ENCODE results near the gene ALG9.

DNA sequence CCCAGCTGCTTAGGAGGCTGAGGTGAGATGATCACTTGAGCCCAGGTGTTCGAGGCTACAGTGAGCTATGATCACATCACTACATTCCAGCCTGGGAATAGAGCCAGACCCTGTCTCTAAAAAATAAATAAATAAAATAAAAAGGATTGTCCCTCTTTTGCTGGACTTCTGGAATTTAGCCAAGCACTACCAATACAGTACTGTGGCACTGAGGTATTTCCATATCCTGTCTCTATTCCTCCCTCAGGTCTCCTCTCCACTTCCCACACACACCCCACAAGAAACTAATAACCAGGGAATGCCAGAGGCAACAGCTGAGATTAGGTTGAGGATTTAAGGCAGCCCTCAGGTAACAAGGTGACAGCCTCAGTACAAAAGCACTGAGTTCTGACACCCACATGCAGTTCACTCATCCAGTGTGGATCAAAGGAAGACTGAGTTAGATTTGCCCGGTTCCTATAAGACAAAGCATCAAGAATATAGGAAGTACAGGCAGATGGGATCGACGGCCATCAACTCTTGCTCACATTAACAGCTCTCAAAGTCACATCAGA, 100.7 kb downstream of the ALG9 start:
- TF ChIP-seq POLR2A (IDR thresholded peaks at IDR 0.05; ENCODE audit: extremely low read depth, insufficient read length): no peak
- TF ChIP-seq, protein P1, sequence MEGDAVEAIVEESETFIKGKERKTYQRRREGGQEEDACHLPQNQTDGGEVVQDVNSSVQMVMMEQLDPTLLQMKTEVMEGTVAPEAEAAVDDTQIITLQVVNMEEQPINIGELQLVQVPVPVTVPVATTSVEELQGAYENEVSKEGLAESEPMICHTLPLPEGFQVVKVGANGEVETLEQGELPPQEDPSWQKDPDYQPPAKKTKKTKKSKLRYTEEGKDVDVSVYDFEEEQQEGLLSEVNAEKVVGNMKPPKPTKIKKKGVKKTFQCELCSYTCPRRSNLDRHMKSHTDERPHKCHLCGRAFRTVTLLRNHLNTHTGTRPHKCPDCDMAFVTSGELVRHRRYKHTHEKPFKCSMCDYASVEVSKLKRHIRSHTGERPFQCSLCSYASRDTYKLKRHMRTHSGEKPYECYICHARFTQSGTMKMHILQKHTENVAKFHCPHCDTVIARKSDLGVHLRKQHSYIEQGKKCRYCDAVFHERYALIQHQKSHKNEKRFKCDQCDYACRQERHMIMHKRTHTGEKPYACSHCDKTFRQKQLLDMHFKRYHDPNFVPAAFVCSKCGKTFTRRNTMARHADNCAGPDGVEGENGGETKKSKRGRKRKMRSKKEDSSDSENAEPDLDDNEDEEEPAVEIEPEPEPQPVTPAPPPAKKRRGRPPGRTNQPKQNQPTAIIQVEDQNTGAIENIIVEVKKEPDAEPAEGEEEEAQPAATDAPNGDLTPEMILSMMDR (IDR thresholded peaks at IDR 0.05; ENCODE audit: low read depth, low read length): no peak
- no peak for TF ChIP-seq MAX (IDR thresholded peaks at IDR 0.05; ENCODE audit: low read depth, low read length)
